KOPT-K1 (cell line): ENCODE data around the gene ACTR1A.

ENCODE experiments used
- H3K27ac ChIP-seq: fragments of 200-600 bp; sonication (generic); 2 replicates; pipeline ENCODE4 v1.5.1; 2016; ENCODE audit warnings: antibody characterized with exemption, mild to moderate bottlenecking, low read depth, low read length; ENCODE audit not compliant: poor library complexity, severe bottlenecking
- H3K36me3 ChIP-seq: fragments of 200-600 bp; sonication (generic); 2 replicates; pipeline ENCODE4 v1.5.1; 2017; ENCODE audit warnings: antibody characterized with exemption, mild to moderate bottlenecking, low read length, moderate library complexity; ENCODE audit not compliant: insufficient read depth
- H3K9me3 ChIP-seq: fragments of 200-600 bp; sonication (generic); 2 replicates; pipeline ENCODE4 v1.5.1; 2017; ENCODE audit warnings: antibody characterized with exemption, low read length, mild to moderate bottlenecking; ENCODE audit not compliant: insufficient read depth, poor library complexity, severe bottlenecking

ACTR1A gene

DNA sequence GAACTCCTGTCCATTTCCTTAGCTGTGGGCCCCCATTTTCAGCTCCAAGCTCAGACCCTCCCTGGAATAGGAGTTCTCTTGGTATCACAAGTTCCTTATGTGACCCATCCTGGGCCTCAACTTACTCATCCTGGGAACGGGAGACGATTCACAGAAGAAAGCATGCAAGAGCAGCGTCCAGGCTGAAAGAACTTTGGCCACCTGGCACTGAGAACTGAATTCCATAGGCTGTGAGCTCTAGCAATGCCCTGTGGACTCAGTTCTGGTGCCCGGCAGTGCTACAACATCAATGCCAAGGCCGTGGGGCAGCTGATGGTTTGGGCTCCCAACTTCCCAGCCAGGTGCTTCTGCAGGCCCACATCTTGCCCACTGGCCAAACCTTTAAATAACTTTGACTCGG lies 66.2 kb downstream of the ACTR1A start:
- H3K27ac ChIP-seq, result peak overlapping the region; percentile 70

DNA sequence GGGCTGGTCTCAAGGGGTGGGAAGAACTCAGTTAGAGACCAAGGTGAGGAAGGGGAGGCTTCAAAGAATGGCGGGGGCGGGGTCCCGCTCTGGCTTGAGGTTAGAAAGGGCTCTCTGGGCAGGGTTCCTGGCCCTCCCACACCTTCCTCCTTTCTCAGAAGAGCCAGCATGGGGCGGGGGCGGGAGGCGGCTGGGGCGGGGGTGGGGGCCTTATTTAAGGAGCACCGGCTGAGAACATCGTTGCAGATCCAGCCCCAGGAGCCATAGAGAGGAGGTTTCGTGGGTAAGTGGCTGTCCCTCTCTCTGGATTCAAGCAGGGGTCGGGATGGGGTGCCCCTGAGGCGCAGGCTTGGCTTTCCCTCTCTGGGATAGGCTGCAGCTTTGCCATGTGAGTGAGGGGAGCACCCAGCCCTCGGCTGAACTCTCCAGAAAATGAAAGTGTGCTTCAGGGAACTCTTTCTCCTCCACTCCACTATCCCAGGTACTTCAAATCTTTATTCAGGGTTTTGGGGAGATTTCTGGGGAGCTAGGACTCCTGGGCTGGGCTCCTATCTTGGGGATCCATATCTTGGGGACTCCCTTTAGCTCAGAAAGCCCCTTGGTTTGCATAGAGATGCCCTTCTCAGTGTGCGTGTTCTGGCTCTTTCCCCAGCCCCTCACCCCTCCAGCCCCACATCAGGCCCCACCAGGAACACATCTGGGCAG lies 66.8 kb downstream of the ACTR1A start:
- Histone ChIP-seq H3K9me3 (no peaks in the 10 kb centered on the region), H3K36me3 (no peaks in the 10 kb centered on the region; the same call in 1 of the 2 replicates), H3K27ac (peak overlapping the region; percentile 70)

More for the DNA sequence above, 66.2 kb downstream of the ACTR1A start:
- Histone ChIP-seq H3K36me3 (no peaks in the 10 kb centered on the region; the same call in 1 of the 2 replicates), H3K9me3 (no peaks in the 10 kb centered on the region)

DNA sequence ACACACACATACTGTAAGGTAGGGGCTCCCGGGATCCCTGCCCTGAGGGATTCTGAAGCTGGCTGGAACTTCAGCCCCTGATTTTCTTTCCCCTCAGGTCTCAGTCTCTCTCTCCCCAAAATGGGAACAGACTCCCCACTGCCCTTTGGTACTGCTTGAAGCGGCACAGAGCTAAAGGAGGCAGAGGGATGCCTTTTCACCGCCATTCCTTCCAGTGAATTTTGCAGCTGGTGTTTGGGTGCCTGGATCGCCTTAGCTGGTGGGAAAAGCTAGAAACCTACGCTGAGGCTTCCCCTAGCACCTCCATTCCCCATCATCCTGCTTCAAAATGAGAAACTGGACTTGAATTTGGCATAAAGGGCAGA lies 67.4 kb downstream of the ACTR1A start:
- Histone ChIP-seq H3K36me3 (no peaks in the 10 kb centered on the region; the same call in 1 of the 2 replicates), H3K9me3 (no peaks in the 10 kb centered on the region), H3K27ac (peak overlapping the region; percentile 70)

DNA sequence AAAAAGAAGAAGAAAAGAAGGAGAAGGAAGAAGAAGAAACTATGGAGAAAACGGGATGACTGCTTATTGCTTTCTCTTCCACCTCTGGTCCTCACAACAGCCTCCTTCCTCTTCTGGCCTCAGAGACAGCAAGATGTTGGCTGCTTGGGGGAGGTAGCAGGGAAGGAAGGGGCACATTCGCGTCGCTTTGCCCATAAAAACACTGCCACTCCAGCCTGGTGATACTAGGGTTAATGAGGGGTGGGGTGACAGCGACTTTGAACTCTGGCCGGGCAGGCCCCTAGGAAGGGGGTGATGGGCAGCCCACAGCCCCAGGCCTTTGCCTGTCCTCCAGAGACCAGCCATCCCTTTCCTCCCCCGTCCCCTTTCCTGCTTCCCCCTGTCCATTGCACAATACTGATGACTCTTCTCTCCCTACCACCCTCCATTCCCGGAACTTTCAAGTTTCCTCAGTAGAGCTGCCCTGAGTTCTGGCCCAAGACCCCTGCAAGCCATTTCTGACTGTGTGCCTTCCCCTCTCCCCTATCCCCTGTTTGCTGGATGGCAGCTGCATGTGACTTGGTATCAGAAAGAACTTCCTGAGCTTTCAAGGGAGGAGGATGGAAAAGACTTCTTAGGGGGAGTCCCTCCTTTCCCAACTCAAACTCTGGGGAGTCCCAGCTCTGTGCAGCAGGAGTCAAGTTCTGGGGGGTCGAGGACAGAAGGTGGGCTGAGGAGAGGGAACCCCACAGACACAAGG lies 67.9 kb downstream of the ACTR1A start:
- no peaks in the 10 kb centered on the region for H3K9me3 ChIP-seq
- peak overlapping the region; percentile 70 for H3K27ac ChIP-seq
- no peaks in the 10 kb centered on the region; the same call in 1 of the 2 replicates for H3K36me3 ChIP-seq

DNA sequence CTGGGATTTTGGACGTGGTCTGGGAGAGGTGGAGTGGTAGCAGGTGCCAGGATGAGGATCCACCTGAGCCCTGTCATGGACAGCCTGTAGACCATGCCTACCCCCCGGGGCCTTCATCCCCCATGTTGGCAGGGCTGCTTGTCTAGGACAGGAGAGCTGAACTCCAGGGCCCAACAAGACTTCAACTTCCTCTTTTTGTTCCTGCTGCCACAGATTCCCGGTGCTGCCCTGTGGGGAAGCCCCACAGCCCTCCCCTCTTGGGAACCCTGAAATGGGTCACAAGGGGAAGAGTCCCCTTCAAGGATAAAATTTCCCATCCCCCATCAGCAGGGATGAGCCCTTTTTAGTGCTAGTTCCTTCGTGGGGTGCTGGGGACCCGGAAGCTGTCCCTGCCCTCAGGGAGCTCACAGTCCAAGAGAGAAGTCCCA lies 68.9 kb downstream of the ACTR1A start:
- no peak overlapping the region for H3K27ac ChIP-seq
- H3K9me3 ChIP-seq, result no peaks in the 10 kb centered on the region
- H3K36me3 ChIP-seq, result no peaks in the 10 kb centered on the region; the same call in 1 of the 2 replicates

DNA sequence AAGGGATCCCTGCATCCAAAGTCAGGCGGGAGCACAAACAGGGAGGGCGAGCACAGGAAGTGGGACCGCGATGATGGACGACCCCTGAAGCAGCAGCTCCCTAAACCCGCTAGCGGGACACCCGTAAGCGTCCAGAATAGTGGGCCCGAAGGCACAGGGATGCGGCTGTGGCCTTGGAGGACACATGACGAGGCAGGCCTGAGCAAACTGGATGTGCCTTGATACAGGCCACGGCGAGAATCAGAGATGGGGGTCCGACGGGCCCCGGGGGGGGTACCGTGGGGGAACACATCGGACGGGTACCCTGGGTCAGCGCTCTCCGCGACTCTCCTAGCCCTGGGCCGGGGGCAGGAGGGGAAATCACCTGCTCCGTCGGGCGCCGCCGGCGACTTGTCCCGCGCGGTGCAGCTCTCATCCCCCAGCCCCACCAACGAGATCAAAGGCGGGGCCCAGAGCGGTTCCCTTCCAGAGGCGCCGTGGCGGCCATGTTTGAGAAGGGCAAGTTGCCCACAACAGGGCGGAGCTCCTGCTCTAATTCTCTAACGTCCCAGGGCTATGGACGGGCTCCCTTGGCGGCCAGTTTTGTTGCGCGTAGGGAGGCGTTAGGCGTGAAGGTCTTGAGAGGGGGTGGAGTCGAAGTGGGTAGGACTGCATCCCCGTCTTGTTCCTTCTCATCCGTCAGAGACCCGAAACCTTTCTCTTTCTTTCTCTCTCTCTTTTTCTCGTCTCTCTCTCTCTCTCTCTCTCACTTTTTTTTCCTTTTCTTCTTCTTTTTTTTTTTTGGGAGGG lies 70.2 kb downstream of the ACTR1A start, which contains the start of gene CUEDC2:
TSS of gene CUEDC2 (minus strand) at position 413 of the 789 bp plus-strand sequence. CDS start 7,386 bp downstream, outside the sequence.
- no peaks in the 10 kb centered on the region for H3K9me3 ChIP-seq
- H3K27ac ChIP-seq, result peak within 1 kb of the TSS; percentile 92
- no peaks in the 10 kb centered on the region for H3K36me3 ChIP-seq

DNA sequence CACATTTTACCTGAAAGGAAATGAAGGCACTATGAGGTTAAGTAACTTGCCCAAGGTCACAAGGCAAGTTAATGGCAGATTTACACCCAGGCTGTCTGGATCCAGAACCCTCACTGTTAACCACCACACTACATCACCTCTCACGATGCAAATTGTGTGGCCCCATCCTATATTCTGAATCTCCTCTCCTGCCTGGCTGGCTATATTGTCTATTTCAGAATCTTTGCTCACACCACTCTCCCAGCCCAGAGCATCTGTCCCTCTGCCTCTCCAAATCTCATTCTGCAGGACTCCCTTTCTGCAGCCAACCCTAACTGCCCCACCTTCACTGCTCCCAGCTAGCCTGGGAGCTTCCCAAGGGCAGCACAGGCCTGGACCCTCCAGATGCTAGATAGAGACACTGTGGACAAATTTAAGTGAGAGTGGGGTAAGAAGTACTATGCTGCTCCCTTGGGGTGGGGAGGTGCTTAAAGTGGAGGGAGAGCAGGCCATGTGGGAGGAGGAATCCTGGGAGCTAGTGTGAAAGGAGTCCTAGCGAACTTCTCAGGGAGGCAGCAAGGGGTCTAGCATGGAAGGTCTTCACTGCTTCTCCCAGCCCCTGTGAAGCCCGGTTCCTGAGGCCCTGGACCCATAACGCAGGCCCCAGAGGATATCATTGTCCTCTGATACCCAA lies 70.9 kb downstream of the ACTR1A start:
- Histone ChIP-seq H3K9me3 (no peaks in the 10 kb centered on the region), H3K27ac (peak overlapping the region; percentile 92), H3K36me3 (no peaks in the 10 kb centered on the region)

DNA sequence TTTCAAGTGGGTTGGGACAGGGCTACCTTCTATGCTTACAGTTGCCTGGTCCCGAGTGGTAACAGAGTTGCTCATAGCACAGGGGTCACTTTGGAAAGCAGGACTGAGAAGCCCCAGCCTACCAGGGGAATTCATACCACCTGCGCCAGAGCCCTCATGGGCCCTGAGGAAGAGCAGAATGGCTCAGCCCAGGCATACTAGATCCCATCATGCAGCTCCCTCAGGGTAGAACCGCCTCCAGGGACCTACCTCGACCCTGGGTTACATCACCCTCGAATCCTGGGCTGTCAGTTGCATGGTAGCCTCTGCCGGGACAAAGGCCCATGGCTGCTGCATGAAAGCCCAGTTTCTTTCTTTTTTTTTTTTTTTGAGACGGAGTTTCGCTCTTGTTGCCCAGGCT lies 73.0 kb downstream of the ACTR1A start:
- Histone ChIP-seq H3K36me3 (peaks cover 5% of the 10 kb centered on the region; the same call in 1 of the 2 replicates), H3K27ac (no peak overlapping the region), H3K9me3 (no peaks in the 10 kb centered on the region)
